Mesenteric fat pad (tissue), 1 donor: ENCODE results near the gene ZNF587B. TPM values are rescaled to one million over a fixed set of nuclear protein-coding genes. Genes with fewer than 3 reads are reported as not detected.
"Not testable (repeated sequence)": the region's sequence is repeated elsewhere in the genome, so short reads cannot be mapped to it uniquely, and the experiment has no call there.

ENCODE experiments used
- DNase-seq: peaks from one replicate; pipeline ENCODE4 v3.0.0-alpha.2; 2020; ENCODE audit warnings: low spot score
- long read RNA-seq: library from polyadenylated mRNA; unstranded; transcript quantifications from one replicate; pipeline ENCODE4 v2.0.0, GENCODE V29; 2020
- total RNA-seq: library from RNA; stranded (reverse); fragmentation: NEBNext Ultra II Directional; extraction: Animal tissue kit (Norgen Biotek cat#: 25700); gene quantifications from one replicate; pipeline ENCODE4 v1.2.1, GENCODE V29; 2021
- donor health status: DM: yes; HTN: yes; CAD: no.

Gene ZNF587B
- 16.6 TPM for total RNA-seq
- long read RNA-seq, partial matches to known transcripts = 0 of 7 reads
- long read RNA-seq, other reads (novel, unspliced or antisense) = 6 of 7 reads

GRCh38 chr19:57830071-57830602, at the start of gene ZNF587B:
Gene ZNF587B (plus strand): TSS chr19:57830299. CDS start chr19:57830529, 230 bp downstream.
- DNase-seq = peak; percentile 90

GRCh38 chr19:57786286-57786685, 43.8 kb upstream of the ZNF587B start:
- peak; percentile 68 for DNase-seq

- DNase-seq = no peak
Measured at GRCh38 chr19:57786906-57787305, 43.2 kb upstream of the ZNF587B start.

- DNase-seq = no peak
Measured at GRCh38 chr19:57788114-57788692, 41.9 kb upstream of the ZNF587B start.

GRCh38 chr19:57789288-57789687, 40.8 kb upstream of the ZNF587B start:
- no peak for DNase-seq

- not testable (repeated sequence) for DNase-seq
Measured at GRCh38 chr19:57796580-57796979, 33.5 kb upstream of the ZNF587B start.

DNA sequence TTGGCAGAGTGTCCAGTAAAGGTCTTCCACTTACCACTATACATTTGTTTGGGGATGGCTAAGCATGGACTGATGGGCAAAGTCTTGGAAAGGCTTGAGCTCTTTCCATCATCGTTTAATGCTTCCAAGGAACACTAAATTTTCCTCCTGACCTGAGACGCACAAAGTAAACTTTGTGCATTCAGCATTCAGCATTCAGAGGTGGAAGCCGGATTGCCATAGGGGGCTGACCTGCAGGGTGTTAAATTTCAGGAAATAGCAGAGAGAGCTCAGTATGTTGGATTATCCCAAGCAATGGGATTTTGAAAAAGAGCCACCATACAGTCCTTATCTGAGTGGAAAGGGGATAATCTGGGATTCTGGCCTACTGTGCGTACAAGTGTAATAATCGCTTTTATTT, 29.4 kb upstream of the ZNF587B start:
- DNase-seq = no peak

- no peak for DNase-seq
Measured at GRCh38 chr19:57802269-57802668, 27.8 kb upstream of the ZNF587B start.

DNA sequence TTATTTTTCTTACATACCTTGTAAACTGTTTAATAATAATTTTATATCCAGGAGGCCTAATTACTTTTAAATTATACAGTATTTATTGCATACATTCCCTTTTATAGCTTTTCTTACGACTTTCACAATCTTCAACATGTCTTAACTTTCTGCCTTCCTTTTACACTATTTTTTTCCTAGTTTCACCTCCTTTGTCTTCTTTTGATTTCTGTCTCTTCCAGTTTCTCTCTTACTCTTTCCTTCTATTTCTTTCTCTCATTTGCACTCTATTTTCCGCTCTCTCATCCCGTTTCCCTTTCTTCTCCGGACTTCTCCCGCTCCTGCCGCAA, 26.9 kb upstream of the ZNF587B start:
- no peak for DNase-seq

DNA sequence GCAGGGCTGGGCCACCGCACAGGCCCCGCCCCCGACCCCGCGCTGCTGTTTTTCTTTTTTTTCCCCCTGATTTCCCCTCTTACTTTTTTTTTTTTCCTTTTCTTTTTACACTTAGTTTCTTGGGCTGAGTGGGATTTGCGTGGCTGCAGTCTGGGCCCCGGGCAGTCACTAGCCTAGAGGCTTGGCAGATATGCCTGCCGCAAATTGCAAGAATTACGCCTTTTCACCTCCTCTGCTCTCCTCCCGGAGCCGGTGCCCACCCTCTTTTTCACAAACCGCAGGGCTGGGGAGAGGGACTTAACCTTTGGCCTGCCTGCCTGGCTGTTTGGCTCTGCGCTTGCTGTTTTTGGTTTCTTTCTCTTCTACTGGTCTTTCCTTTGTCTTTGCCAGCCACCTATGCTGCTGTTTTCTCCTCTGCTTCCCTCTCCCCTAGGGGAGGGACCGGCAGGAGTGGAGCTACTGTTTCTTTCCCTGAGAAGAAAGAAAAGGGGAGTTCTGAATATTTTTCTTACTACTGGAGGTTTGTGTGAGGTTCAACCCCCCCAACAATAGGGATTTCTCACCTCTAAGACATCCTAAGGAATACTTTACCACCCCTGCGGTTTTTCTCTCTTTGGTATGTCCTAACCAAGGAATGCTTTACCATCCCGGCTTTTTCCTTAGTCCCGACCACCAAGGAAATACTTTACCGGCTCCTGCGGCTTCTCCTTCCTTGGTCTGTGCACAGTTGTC, 26.3 kb upstream of the ZNF587B start:
- no peak for DNase-seq

DNA sequence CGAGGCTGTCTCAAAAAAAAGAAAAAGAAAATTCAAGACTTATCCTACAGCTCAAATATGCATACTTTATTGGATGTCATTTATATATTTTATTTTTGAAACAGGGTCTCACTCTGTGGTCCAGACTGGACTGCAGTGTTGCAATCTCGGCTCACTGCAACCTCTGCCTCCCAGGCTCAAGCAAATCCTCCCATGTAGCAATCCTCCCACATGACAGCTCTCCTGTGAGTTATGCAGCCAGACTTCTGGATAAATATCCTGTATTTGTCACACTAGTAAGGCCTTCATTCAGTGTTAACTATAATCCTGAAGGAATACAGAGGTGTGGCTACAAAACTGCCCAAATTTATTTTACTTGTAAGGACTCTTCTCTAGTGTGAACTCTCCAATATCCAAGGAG, 22.6 kb upstream of the ZNF587B start:
- DNase-seq = no peak

DNA sequence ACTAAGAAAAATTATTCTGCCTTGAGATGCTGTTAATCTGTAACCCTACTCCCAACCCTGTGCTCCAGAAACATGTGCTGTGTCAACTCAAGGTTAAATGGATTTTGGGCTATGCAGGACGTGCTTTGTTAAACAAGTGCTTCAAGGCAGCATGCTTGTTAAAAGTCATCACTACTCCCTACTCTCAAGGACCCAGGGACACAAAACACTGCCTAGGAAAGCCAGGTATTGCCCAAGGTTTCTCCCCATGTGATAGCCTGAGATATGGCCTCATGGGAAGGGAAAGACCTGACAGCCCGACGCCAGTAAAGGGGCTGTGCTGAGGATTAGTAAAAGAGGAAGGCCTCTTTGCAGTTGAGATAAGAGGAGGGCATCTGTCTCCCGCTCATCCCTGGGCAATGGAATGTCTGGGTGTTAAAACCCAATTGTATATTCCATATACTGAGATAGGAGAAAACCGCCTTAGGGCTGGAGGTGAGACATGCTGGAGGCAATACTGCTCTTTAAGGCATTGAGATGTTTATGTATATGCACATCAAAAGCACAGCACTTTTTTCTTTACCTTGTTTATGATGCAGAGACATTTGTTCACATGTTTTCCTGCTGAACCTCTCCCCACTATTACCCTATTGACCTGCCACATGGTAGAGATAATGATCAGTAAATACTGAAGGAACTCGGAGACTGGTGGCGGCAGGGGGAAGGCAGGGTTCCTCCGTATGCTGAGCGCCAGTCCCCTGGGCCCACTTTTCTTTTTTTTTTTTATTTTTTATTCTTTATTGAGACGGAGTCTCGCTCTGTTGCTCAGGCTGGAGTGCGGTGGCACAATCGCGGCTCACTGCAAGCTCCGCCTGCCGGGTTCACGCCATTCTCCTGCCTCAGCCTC, 19.4 kb upstream of the ZNF587B start:
- DNase-seq = not testable (repeated sequence)

DNA sequence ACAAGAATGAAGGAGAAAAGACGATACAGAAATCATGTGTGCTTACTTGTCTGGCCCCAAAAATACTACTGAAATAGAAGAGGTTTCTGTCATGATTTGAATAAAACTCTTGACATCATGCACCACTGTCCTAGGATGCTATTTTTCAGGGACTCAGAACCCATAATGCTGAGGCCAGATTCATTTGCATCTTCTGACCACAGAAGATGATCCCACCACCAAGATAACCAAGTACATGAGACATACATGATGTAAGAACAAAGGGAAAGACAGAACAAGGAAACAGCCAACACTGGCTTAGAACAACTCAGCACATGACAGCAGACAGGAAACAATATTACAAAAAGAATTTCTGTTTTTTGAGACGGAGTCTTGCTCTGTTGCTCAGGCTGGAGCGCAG, 17.9 kb upstream of the ZNF587B start:
- DNase-seq = no peak

DNA sequence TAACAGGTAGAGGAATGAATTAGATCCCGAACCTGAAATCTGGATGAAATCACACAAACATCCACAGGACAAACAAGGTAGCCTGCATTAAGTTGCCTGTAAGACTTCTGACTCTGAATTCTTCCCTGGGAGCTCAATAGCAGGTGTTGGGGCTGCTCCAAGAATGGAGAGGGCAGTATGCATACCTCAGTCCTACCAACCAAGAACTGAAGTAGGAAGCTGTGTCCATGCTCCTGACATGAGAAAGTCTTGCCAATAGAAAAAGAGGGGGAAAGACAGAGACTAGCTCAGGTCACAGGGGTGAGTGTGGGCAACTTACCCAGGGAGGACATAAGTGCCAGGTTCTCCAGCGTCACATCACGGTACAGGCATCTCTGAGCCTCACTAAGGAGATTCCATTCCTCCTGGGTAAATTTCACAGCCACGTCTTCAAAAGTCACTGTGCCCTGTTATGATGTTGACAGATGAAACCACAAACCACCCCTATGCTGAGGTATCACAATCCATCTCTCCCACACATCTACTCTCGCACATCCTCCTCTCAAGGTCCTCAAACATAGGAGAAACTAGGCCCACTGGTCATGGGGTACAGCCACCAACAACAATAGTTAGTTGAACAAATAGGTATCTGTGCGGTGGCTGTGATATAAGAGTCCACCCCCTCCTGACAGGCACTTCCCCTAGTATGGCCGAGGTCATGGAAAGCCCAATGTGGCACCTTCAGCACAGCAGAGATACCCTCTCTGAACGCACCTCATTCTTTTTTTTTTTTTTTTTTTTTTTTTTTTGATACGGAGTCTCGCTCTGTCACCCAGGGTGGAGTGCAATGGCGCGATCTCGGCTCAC, 16.9 kb upstream of the ZNF587B start:
- DNase-seq = not testable (repeated sequence)

GRCh38 chr19:57813919-57814504, 16.1 kb upstream of the ZNF587B start:
- no peak for DNase-seq

GRCh38 chr19:57814505-57815246, 15.4 kb upstream of the ZNF587B start, which contains the start of gene ZNF552:
Gene ZNF552 (minus strand): TSS chr19:57814913. CDS start chr19:57814743, 170 bp downstream.
- peak; percentile 90 for DNase-seq

- DNase-seq = no peak
Measured at GRCh38 chr19:57815247-57816075, 14.6 kb upstream of the ZNF587B start.

DNA sequence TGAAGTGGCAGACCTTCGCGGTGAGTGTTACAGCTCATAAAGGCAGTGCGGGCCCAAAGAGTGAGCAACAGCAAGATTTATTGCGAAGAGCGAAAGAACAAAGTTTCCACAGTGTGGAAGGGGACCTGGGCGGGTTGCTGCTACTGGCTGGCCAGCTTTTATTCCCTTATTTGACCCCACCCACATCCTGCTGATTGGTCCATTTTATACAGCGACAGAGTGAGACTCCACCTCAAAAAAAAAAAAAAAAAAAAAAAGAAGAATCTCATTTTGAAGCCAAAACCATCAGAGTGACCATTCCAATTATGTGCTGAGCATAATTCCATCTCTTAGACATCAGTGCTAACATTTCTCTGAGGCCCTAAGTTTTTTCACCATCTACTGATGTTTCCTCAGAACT, 13.4 kb upstream of the ZNF587B start:
- no peak for DNase-seq

- DNase-seq = no peak
Measured at GRCh38 chr19:57817976-57818375, 12.1 kb upstream of the ZNF587B start.
